Chondrocyte (in vitro differentiated cells): Measurements from ENCODE around the gene ASIC2. TPM values are rescaled to one million over a fixed set of nuclear protein-coding genes. Genes with fewer than 3 reads are reported as not detected.

ENCODE experiments used
- DNase-seq: peaks from one replicate; pipeline ENCODE4 v3.0.0; 2021; ENCODE audit warnings: mixed read lengths, low spot score
- H3K27ac Mint-ChIP-seq: one replicate; pipeline ENCODE4 v1.8.0; 2021; ENCODE audit warnings: mild to moderate bottlenecking, moderate library complexity, mixed read lengths; ENCODE audit not compliant: unreplicated experiment
- H3K27me3 Mint-ChIP-seq: 2 replicates; pipeline ENCODE4 v1.8.0; 2021; ENCODE audit warnings: low read depth, mixed read lengths
- H3K36me3 Mint-ChIP-seq: 2 replicates; pipeline ENCODE4 v1.8.0; 2021; ENCODE audit warnings: low read depth, mixed read lengths
- H3K4me1 Mint-ChIP-seq: 2 replicates; pipeline ENCODE4 v1.8.0; 2021; ENCODE audit warnings: low read depth, mild to moderate bottlenecking, mixed read lengths
- H3K4me3 Mint-ChIP-seq: one replicate; pipeline ENCODE4 v1.8.0; 2021; ENCODE audit warnings: mild to moderate bottlenecking, moderate library complexity, mixed read lengths; ENCODE audit not compliant: unreplicated experiment
- H3K9me3 Mint-ChIP-seq: 2 replicates; pipeline ENCODE4 v1.8.0; 2021; ENCODE audit warnings: low read depth, mixed read lengths
- CTCF ChIP-seq: fragments of 200-600 bp; sonication (generic); IDR thresholded peaks from 2 replicates; pipeline ENCODE4 v1.5.0; 2021; ENCODE audit warnings: antibody characterized with exemption, mild to moderate bottlenecking, moderate library complexity
- total RNA-seq: library from RNA; stranded (reverse); gene quantifications from 3 replicates; pipeline ENCODE4 v1.2.1, GENCODE V29; 2021

The ASIC2 gene
- total RNA-seq, 1 donor from 2014 or later, result not detected

- TF ChIP-seq CTCF, result no peak
- Mint-ChIP-seq H3K4me3 (no peak overlapping the region), H3K27ac (no peak overlapping the region), H3K36me3 (no peaks in the 10 kb centered on the region), H3K9me3 (no peaks in the 10 kb centered on the region), H3K4me1 (no peaks in the 10 kb centered on the region), H3K27me3 (peaks cover 15% of the 10 kb centered on the region)
- no peak for DNase-seq
Measured at GRCh38 chr17:33280162-33280943, 12.7 kb downstream of the ASIC2 start.

- DNase-seq, result no peak
- H3K36me3 Mint-ChIP-seq, result no peaks in the 10 kb centered on the region
- H3K27ac Mint-ChIP-seq, result no peak overlapping the region
- H3K4me3 Mint-ChIP-seq, result no peak overlapping the region
- no peak for TF ChIP-seq CTCF
- H3K9me3 Mint-ChIP-seq, result no peaks in the 10 kb centered on the region
- peaks cover 15% of the 10 kb centered on the region for H3K27me3 Mint-ChIP-seq
- H3K4me1 Mint-ChIP-seq, result no peaks in the 10 kb centered on the region
Measured at GRCh38 chr17:33277436-33278100, 15.5 kb downstream of the ASIC2 start.

GRCh38 chr17:33273743-33274410, 19.2 kb downstream of the ASIC2 start:
- Mint-ChIP-seq H3K9me3 (no peaks in the 10 kb centered on the region), H3K27me3 (peaks cover 10% of the 10 kb centered on the region), H3K4me1 (no peaks in the 10 kb centered on the region), H3K27ac (no peak overlapping the region), H3K4me3 (no peak overlapping the region), H3K36me3 (no peaks in the 10 kb centered on the region)
- TF ChIP-seq CTCF, result no peak
- DNase-seq, result no peak

GRCh38 chr17:33273271-33273670, 19.8 kb downstream of the ASIC2 start:
- Mint-ChIP-seq H3K4me3 (no peak overlapping the region), H3K9me3 (no peaks in the 10 kb centered on the region), H3K4me1 (no peaks in the 10 kb centered on the region), H3K36me3 (no peaks in the 10 kb centered on the region), H3K27me3 (peaks cover 5% of the 10 kb centered on the region), H3K27ac (no peak overlapping the region)
- no peak for TF ChIP-seq CTCF
- no peak for DNase-seq

GRCh38 chr17:33272438-33272837, 20.7 kb downstream of the ASIC2 start:
- Mint-ChIP-seq H3K27me3 (no peaks in the 10 kb centered on the region), H3K9me3 (no peaks in the 10 kb centered on the region), H3K36me3 (no peaks in the 10 kb centered on the region)

More at GRCh38 chr17:33272438-33272837, 20.7 kb downstream of the ASIC2 start:
- TF ChIP-seq CTCF, result no peak
- Mint-ChIP-seq H3K4me1 (no peaks in the 10 kb centered on the region), H3K27ac (no peak overlapping the region), H3K4me3 (no peak overlapping the region)
- no peak for DNase-seq
